ENCODE measurements around the gene DHRS7C. TPM values are rescaled to one million over a fixed set of nuclear protein-coding genes. Genes with fewer than 3 reads are reported as not detected.

DHRS7C gene
- total RNA-seq, 1 experiment from 2014 or later = not detected

GRCh38 chr17:9825641-9826150 lies 34.3 kb upstream of the DHRS7C start, which contains the start of gene GLP2R:
TSS of gene GLP2R (plus strand) at chr17:9825924. CDS start at chr17:9826064, 140 bp downstream.
- Mint-ChIP-seq H3K27me3 (ENCODE audit: insufficient read depth, unreplicated experiment) (no peaks in the 10 kb centered on the region), H3K27ac (ENCODE audit: low read depth, unreplicated experiment) (no peak within 1 kb of the TSS), H3K36me3 (ENCODE audit: insufficient read depth, unreplicated experiment) (no peaks in the 10 kb centered on the region), H3K4me3 (ENCODE audit: unreplicated experiment) (no peak within 1 kb of the TSS), H3K9me3 (ENCODE audit: unreplicated experiment) (peaks cover 8% of the 10 kb centered on the region), H3K4me1 (ENCODE audit: insufficient read depth, unreplicated experiment) (no peaks in the 10 kb centered on the region)
- CTCF ChIA-PET = interaction anchor here (1.0 kb wide), 1 partner anchor 23 kb away, joined by 3 read pairs; no protein-coding TSS in a partner anchor
- intact Hi-C loops (cut with micrococcal nuclease) = no loop called here
- POLR2A ChIA-PET = no interaction called here
- TF ChIP-seq CTCF (IDR thresholded peaks at IDR 0.05; ENCODE audit: unreplicated experiment) = no peak
- no peak for DNase-seq (ENCODE audit: unreplicated experiment)
- no TSS peak for BruUV-seq (replicated peaks)

DNA sequence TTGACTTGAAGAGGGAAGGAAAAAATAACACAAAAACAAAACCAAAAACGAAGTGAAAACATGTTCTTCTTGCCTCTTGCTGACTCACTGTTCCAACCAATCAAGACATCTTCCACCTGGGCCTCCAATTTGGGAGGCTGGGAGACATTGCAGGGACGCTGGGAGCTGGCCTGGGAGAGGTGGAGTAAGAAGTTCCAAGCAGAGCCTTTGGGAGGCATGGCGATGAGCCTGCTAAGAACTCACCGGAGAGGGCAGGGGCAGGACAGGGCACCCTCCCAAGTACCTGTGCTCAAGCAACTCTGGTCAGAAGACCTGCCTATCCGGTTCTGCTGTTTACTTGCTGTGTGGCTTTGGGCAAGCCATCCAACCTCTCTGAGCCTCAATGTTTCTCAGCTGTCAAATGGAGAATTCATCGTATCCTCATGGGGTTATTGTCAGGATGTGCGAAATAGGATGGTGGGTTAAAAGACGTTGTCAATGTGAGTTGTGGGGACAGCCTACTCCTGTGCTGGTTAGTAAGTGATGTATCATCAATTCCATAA lies 33.5 kb upstream of the DHRS7C start:
- H3K9me3 Mint-ChIP-seq (ENCODE audit: unreplicated experiment) = peaks cover 8% of the 10 kb centered on the region
- no peak for TF ChIP-seq CTCF (IDR thresholded peaks at IDR 0.05; ENCODE audit: unreplicated experiment)
- ChIA-PET CTCF (interaction anchor here (1.0 kb wide), 1 partner anchor 22 kb away, joined by 3 read pairs; no protein-coding TSS in a partner anchor), POLR2A (no interaction called here)
- no peak for DNase-seq (ENCODE audit: unreplicated experiment)
- no peaks in the 10 kb centered on the region for H3K4me1 Mint-ChIP-seq (ENCODE audit: insufficient read depth, unreplicated experiment)
- intact Hi-C loops (cut with micrococcal nuclease) = no loop called here
- H3K27me3 Mint-ChIP-seq (ENCODE audit: insufficient read depth, unreplicated experiment) = no peaks in the 10 kb centered on the region
- H3K4me3 Mint-ChIP-seq (ENCODE audit: unreplicated experiment) = no peak overlapping the region
- no peaks in the 10 kb centered on the region for H3K36me3 Mint-ChIP-seq (ENCODE audit: insufficient read depth, unreplicated experiment)
- BruUV-seq (replicated peaks) = no TSS peak
- no peak overlapping the region for H3K27ac Mint-ChIP-seq (ENCODE audit: low read depth, unreplicated experiment)

- BruUV-seq (replicated peaks) = no TSS peak
- no peak overlapping the region for H3K4me3 Mint-ChIP-seq (ENCODE audit: unreplicated experiment)
- ChIA-PET POLR2A (no interaction called here), CTCF (no interaction called here)
- H3K9me3 Mint-ChIP-seq (ENCODE audit: unreplicated experiment) = peaks cover 8% of the 10 kb centered on the region
- no peaks in the 10 kb centered on the region for H3K36me3 Mint-ChIP-seq (ENCODE audit: insufficient read depth, unreplicated experiment)
- DNase-seq (ENCODE audit: unreplicated experiment) = no peak
- intact Hi-C loops (cut with micrococcal nuclease) = no loop called here
- TF ChIP-seq CTCF (IDR thresholded peaks at IDR 0.05; ENCODE audit: unreplicated experiment) = no peak
- no peak overlapping the region for H3K27ac Mint-ChIP-seq (ENCODE audit: low read depth, unreplicated experiment)
- no peaks in the 10 kb centered on the region for H3K4me1 Mint-ChIP-seq (ENCODE audit: insufficient read depth, unreplicated experiment)
- H3K27me3 Mint-ChIP-seq (ENCODE audit: insufficient read depth, unreplicated experiment) = no peaks in the 10 kb centered on the region
These were observed 32.7 kb upstream of the DHRS7C start for GRCh38 chr17:9824094-9824493.

GRCh38 chr17:9821921-9822320 lies 30.5 kb upstream of the DHRS7C start, which contains the start of gene GSG1L2:
TSS of gene GSG1L2 (minus strand) at chr17:9822079. CDS start at chr17:9822071, 8 bp downstream.
- CTCF ChIA-PET = interaction anchor here (0.6 kb wide), 1 partner anchor 18 kb away, joined by 3 read pairs; no protein-coding TSS in a partner anchor

More at GRCh38 chr17:9821921-9822320, 30.5 kb upstream of the DHRS7C start, which contains the start of gene GSG1L2:
- Mint-ChIP-seq H3K27me3 (ENCODE audit: insufficient read depth, unreplicated experiment) (no peaks in the 10 kb centered on the region), H3K36me3 (ENCODE audit: insufficient read depth, unreplicated experiment) (no peaks in the 10 kb centered on the region), H3K4me3 (ENCODE audit: unreplicated experiment) (no peak within 1 kb of the TSS), H3K9me3 (ENCODE audit: unreplicated experiment) (peaks cover 8% of the 10 kb centered on the region), H3K27ac (ENCODE audit: low read depth, unreplicated experiment) (no peak within 1 kb of the TSS), H3K4me1 (ENCODE audit: insufficient read depth, unreplicated experiment) (no peaks in the 10 kb centered on the region)
- no peak for TF ChIP-seq CTCF (IDR thresholded peaks at IDR 0.05; ENCODE audit: unreplicated experiment)
- POLR2A ChIA-PET = interaction anchor here (0.6 kb wide), 1 partner anchor 55 kb away, joined by 3 read pairs; no protein-coding TSS in a partner anchor
- BruUV-seq (replicated peaks) = no TSS peak
- intact Hi-C loops (cut with micrococcal nuclease) = no loop called here
- DNase-seq (ENCODE audit: unreplicated experiment) = no peak
